Occipital lobe (tissue), 2 donors: ENCODE data around the gene NGEF. TPM values are rescaled to one million over a fixed set of nuclear protein-coding genes. Genes with fewer than 3 reads are reported as not detected.

Experiments
- DNase-seq: peaks from one replicate; lab custom pipeline; 2025; lab: John Stamatoyannopoulos, UW
- total RNA-seq: library from RNA; depleted of rRNA; stranded (reverse); fragments of >200 nt; gene quantifications from one replicate; pipeline ENCODE4 v1.2.3, GENCODE V29; 2014

NGEF gene
- total RNA-seq, 1 donor from 2014 or later = 22.8 TPM

DNA sequence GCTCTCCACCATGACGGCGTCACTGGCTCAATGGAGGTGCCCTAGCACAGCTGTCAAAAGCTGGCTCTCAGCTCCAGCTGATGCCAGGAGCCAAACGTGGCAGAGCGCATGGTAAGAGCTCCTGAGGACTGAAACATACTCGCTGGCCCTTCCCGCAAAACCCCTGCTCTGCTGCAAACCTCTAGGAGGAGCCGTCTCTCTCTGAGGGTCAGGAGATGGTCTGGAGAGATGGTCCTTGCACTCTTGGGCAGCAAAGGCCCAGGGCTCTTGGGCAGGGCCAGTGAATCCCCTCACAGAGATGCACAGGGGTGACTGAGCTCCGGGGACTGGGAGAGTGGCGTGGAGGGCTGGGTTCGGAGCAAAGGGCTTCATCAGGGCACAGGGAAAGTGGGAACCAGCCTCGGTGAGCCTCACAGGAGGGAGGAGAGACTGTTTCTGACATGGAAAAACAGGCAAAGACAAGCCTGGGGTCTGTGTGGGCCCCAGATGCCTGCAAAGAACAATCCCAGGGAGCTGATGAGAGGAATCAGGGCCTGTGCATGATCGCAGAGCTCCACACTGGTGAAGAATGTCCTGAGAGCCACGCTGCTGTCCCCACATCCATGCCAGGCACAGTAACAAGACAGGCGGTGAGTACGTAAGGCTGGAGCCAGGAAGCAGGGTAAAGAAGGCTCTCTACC, 125.7 kb downstream of the NGEF start:
- no peak for DNase-seq

DNA sequence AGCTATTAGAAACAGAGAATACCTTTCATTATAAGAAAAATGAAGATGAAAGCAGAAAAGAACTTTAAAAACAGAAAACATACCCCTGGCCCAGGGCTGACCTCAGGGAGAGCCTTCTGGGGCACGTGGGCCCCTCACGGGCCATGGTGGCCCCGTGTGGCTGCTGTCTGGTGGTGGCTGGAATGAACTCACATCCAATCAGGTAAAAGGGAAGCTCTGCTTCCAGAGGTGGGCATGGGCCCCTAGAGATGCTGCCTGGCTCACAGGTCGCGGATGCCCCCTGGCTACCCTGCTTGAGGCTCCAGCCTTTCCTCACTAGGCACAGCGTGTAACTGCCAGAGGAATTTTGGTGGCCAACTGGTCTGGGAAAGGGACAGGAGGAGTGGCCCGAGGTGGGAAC, 126.4 kb downstream of the NGEF start:
- DNase-seq = no peak

DNA sequence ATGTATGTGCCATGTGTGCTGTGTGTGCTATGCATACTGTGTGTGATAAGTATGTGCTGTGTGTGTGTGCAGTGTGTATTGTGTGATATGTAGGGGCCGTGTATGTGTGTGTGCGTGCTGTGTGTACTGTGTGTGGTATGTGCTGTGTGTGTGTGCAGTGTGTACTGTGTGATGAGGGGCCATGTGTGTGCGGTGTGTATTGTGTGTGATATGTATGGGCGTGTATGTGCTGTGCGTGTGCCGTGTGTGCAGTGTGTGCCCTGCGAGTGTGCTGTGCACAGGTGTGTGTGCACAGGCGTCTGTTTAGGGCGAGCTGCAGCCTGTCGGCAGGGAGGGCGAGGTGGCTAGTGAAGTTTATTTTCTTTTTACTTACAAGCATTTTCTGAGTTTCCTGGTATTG, 126.9 kb downstream of the NGEF start:
- no peak for DNase-seq

DNA sequence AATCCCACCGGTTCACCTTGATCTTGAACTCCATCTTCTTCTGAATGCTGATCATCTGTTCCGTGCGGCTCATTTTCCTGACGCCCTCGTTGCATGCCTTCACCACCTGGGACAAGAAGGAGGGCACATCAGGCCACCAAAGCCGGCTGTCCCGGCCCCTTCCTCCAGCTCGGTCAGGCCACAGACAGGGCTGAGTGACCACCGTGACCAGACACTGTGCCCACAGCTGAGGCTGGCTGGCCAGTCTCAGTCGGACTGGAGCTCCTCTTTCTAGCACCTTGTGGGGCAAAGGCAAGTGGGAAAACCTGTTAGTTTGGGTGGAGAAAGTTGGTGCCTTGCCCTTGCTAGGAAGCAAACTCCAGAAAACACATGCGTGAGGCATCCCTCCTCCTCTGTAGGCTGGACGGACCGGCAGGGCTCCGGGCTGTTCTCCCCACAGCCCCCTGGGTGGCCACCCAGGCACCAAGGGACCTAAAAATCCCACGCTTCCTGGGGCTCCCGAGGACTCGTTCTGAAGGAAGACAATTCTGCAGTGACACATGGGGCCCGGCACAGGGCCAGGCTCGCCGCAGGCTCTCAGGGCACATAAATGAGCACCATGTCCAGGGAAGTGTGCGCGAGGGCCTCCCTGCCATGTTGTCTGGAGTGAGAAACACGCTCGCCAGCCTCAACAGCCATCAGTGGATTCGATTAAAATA, 127.6 kb downstream of the NGEF start:
- DNase-seq = no peak

DNA sequence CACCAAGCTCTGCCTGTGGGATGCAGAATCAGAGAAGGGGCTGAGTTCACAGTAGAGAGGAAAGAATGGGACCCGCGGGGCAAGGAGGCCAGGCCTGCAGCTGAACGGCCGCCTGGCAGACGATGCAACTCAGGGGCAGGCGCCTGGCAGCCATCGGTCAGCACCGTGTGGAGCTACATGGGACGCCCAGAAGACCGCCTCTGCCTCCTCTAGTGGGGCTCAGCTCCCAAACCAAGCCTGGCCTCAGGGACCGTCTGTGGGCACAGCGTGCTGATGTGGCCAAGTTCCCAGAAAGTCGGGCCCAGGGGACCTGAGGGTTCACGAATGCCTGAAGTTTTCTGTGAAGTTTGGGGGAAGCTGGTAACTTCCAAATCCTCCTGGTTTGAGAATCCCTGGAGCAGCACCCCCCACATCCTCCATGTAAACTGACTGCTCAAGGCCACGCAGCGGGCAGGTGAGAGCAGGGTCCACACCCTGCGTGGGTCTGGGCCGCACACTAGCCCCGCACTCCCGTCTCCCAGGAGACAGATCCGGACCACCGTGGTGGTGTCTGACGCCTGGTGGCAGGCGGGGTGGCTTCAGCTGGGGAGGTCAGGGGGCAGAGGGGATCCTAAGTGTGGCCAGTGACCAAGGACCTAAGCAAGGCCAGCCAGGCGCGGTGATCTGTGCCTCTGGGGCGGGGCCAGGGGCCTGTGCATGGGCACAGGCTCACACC, 128.3 kb downstream of the NGEF start:
- no peak for DNase-seq

DNA sequence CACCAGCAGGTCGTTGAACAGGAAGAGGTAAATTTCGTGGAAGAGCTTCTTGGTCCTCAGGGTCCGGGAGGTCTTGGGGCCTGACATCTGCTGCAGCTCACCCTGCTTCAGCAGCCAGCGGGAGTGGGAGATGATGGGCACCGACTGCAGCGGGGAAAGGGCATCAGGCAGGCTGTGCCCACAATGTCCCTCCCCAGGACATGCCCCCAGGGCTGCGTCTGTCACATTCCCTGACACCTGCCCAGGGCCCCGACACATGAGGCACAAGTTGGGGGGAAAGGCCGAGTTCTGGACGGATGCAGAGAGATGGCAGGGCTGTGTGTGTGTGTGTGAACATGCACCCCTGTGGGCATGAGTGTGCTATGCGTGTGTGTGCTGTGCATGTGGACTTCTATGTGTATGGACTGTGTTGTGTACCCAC, 129.0 kb downstream of the NGEF start:
- DNase-seq = no peak

DNA sequence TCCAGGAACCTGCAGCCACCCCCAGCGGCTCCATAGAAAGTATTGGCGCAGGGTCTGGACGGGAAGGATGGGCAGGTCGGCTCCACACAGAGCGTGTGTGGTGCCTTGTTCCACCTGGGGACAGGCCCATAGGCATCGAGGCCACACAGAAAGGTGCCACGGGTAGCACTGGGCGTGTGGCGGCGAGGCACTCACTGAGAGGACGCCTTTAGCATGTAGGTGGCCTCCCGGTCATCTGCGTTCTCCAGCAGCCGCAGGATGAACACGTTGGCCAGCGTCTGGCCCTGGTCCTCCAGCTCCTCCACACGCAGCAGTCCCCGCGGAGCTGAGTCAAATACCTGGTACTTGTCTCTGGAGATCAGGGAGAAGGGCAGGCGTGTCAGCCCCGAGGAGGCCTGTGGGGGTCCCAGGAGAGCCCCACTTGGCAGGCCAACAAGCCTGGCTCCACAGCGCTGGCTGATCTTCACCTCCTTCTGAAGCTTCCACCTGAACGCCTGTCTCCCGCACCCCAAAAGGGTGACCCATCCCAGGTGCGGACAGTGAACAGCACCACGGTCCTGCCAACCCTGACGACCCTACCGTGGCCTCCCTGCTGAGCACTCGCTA, 129.8 kb downstream of the NGEF start:
- no peak for DNase-seq

DNA sequence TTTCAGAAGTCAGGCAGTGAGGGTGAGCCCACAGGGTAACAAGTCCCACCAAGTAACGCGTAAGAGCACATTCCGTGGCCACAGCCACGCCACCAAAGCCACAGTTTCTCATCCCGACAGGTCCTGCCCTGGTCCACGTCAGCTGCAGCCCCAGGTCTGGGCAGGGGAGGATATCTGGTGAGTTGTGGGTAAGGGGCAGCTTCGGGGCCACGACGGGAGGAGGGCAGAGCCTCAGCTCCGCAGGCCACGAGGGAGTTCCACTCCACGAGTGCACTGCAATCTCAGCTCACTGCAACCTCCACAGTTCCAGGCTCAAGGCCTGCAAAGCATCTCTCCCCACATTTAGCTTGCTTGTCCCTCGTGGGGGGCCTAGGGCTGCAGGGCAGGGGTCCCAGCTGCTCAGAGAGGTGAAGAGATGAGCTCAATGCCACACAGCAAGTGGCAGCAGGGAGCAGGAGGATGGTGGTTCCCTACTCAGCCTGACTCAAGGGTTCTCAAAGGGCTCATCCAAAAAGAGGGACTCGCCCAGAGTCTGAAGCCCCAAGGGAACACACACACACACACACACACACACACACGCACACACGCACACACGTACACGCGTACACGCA, 130.4 kb downstream of the NGEF start:
- no peak for DNase-seq

DNA sequence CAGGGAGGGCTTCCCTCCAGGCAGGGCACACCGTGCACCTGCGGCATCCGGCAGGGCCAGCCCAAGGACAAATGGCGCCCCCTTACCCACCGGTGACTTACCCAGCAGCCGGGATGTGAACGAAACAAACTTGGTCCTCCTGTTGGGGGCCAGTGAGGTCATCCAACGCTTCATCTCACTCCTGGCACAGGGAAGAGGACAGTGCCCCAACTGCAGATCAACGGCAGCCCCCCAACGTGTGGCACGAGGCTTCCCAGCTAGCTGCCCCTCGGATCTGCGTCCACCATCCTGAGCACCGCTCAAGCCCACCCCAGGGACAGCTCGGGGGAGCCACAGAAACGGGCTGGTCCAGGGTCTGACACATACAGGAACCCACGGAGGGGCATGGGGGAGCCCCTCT, 131.0 kb downstream of the NGEF start:
- DNase-seq = no peak

DNA sequence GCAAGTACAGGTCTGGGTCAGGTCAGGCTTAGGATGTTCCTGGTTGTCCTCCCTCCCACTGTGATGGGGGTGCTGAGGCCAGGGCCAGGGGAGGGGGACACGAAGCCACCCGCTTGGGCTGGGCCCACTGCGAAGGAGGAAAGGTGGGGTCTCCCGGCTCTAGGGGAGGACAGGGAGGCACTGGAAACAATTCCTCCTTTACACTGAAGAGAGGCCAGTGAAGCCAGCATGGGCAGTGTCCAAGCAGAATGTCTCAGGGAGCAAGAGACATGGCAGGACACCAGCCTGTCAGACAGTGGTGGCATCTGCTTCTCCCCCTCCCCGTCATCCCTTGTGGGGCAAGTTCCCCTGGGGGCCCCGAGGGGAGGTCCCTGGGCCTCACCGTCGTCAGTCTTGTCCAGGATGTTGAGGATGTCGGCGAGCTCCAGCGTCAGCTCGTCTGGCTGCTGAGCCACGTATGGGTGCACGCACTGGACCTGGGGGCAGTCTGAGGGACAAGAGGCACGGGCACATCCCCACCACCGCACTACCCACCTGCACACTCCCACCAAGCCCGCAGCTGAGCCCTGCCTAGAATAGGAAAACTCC, 132.2 kb downstream of the NGEF start:
- no peak for DNase-seq

DNA sequence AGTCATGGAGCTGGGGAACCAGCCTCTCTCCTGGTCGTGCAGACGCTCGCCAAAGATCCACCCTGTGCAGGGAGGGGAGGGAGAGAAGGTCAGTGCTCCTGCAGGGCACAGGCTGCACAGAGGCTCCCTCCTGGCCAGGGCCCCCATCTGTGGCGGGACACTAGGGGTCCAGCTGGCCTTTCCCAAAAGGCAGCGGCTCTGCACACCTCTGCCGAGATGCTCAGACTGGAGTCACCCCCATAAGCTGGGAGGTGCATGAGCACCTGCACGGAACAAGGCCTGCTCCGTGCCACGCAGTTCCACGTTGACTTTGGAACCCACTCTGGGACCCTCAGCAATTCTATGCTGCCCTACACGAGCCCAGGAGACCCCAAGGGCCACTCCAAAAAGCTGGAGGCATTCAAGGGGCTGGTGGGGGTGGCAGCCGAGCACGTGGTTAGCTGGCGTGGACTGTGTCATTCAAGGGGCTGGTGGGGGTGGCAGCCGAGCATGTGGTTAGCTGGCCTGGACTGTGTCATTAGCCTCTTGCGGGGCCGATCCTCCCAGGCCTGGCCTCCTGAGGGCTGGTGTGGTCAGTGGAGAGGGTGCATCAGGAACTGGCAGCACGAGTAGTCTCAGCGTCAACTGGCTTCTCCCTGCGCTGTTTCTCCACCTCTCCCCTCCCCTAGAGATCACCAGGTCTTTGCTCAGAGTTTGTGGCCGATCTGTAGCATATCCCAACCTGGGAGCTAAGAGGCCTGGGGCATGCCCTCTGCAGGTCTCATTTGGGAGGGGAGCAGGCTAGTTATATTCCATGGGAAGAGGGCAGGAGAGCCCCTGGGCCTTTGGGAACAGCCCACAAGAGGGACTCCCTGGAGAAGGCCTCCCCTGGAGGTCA, 133.2 kb downstream of the NGEF start:
- DNase-seq = no peak

DNA sequence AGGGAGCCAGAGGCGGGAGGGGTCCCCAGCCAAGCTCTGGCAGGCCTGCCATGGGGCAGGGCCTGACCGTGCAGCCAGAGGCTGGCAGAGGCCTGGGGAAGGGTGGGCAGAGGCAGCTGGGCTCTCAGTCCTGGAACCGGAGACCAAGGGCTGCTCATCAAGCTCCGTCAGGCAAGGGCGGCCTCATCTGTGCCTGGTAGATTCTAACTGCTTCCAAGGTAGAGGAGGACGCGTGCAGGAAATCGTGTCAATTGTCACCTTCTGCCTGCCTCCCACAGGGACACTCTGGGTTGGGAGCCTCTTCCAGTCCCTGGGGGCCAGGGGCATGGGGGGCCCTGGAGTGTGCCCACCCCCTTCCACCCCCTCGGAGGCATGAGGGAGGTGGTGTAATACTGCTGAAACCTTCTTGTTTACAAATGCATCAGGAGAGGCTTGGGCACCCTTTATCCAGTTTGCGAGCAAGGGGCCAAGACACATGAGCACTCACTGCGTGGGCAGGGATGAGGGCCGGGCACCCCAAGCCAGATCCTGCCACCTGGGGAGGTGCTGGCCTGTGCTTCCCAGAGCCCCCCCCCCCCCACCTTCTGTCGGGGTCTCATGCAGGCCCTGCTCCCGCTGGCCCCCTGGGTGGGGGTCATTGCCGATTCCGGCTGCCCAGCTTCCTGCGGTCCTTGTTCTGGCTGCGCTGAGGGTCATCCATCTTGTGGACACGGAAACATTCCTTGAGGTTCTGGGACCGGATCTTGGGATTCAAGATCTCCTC, 134.0 kb downstream of the NGEF start:
- no peak for DNase-seq

DNA sequence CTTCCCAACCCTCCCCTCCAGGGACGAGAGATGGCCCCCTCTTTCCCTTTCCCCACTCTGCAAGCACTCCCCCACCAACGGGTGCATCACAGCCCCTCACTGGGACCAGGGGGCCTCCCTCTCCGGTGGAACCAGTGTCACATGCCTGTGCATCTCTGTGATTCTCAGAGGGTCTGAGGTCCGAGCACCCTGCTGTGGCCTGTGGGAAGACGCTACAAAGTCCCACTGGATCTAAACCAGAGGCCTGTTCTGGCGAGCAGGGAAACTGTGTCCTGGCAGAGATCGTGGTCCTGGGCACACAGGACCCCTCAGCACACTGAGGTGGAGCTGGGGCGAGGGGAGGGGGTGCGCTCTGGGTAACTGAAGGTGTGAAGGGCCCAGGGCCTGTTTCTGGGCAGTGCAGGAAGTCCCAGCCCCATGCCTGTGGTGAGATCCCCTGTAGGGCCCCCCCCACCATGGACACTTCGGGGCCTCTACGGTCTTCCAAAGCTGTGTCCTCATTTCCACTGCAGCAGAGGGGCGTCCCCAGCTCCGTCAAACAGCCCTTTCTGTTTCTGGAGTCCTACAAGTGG, 135.0 kb downstream of the NGEF start:
- no peak for DNase-seq

DNA sequence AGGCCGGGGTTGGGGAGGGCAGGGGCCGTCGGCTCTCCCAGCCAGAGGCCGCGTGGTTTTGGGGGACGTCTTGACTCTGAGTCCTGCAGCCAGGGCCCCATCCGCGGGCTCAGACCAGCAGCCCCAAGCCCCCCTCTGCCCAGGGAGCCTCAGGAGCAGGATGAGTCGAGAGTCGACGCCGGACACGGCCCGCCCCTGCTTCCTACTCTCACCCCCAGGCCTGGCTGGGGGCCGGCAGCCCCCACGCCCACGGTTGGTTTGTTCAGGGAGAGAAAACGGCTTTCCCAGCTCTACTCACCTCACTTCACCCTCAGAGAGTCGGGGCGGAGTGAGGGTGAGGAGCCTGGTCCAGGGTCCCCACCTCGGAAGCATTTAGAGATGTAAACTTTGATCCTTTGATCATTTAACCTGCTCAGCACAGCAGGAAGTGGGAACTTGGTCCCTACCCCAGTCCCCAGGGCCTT, 136.0 kb downstream of the NGEF start:
- no peak for DNase-seq

DNA sequence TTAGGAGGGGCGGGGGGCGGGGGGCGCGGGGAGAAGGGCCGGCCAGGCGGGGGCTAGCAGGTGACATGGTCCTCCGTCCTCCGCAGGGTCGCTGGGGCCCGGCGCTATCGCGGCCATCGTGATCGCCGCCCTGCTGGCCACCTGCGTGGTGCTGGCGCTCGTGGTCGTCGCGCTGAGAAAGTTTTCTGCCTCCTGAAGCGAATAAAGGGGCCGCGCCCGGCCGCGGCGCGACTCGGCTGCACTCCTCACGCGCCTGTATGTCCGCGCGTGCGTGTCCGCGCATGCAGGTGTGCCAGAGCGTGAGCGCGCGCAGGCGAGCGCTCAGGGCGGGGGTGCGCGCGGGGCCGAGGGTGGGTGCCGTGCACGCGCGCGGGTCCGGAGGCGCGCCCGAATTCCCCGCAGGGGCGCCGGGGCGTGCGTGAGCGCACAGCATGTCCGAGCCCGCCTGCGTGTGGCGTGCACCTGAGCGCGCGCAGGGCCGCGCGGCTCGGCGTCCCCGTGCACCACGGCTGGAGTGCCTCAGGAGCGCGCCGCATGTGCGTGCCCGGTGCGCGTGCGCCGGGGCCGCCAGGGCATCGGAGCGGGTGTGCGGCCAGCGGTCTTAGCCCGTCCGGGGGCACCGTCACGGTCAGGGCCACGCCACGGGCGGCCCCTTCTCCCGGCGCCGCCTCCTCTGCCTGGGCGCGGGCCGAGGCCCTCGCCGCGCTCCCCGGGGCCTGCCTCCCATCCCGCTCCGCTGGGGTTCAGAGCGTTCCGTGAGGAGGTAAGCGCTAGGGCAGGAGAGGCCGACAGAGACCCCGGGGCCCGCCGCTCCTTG, 136.7 kb downstream of the NGEF start:
- peak; percentile 38 for DNase-seq

DNA sequence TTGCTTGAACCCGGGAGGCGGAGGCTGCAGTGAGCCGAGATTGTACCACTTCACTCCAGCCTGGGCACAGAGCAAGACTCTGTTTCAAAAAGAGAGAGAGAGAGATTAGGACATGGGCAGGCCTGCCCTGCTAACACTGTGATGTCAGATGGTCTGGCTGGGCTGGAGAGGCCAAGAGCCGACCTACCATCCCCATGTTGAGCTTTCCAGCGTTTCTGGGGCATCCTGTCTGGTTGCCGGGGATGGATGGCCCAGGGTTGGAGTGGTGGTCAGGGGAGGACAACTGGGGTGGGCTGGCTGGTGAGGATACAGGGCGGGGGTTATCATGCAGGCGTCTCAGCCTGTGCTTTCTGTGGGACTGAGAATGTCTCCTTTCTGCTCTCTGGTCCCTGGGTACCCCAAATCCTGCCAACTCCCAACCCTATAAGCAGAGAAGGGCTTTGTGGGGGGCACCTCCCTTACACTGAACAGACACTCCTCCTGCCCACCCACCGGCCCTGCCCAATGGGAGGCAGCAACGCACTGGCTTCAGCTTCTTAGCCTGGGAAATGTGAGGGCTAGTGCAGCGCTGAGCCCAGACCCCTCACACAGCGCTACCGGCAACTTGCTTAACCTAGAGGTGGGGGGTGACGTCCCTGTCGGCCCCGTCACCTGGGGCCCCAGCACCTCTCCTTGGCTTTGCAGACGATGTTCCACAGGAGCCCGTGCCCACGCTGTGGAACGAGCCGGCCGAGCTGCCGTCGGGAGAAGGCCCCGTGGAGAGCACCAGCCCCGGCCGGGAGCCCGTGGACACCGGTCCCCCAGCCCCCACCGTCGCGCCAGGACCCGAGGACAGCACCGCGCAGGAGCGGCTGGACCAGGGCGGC, 137.6 kb downstream of the NGEF start:
- DNase-seq = no peak

DNA sequence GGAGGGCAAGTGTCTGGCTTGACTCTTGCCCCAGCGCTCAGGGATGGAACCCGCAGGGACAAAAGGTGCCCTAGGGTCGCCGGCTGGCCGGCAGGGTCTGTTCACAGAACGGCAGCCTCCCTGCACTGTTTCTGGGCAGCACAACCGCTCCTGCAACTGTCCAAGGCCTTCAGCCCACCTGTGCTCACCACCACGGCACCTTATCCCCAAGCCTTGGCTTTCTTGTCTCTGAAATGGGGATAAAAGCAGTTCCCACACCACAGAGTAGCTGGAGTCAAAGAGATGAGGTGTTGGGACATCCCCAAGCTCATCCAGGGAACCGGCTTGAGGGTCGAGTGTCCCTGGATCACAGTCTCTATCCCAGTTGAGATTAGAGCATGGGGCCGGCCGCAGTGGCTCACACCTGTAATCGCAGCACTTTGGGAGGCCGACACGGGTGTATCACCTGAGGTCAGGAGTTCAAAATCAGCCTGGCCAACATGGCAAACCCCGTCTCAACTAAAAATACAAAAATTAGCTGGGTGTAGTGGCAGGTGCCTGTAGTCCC, 138.3 kb downstream of the NGEF start:
- no peak for DNase-seq
